Skeletal muscle tissue (tissue), 4 donors: ENCODE measurements around the gene DOCK6. TPM values are rescaled to one million over a fixed set of nuclear protein-coding genes. Genes with fewer than 3 reads are reported as not detected.

Source experiments
- H3K27ac ChIP-seq: one replicate; pipeline ENCODE4 v1.7.0; 2013; ENCODE audit warnings: mild to moderate bottlenecking, low read depth, low read length, inconsistent platforms
- H3K27me3 ChIP-seq, 3 donors: one replicate each; pipeline ENCODE4 v1.7.0; 2013; ENCODE audit warnings: low read length in 3 of 3; ENCODE audit not compliant: control insufficient read depth in 3 of 3, insufficient read depth in 3 of 3
- H3K36me3 ChIP-seq, 3 donors: one replicate each; pipeline ENCODE4 v1.7.0; 2013; ENCODE audit warnings: low read length in 3 of 3; ENCODE audit not compliant: control insufficient read depth in 3 of 3, insufficient read depth in 3 of 3
- H3K4me1 ChIP-seq, 3 donors: one replicate each; pipeline ENCODE4 v1.7.0; 2013; ENCODE audit warnings: low read length in 3 of 3, mild to moderate bottlenecking in 3 of 3; ENCODE audit not compliant: control insufficient read depth in 3 of 3, insufficient read depth in 3 of 3
- H3K4me3 ChIP-seq, 3 donors: one replicate each; pipeline ENCODE4 v1.7.0; 2013; ENCODE audit warnings: low read length in 3 of 3
- H3K9ac ChIP-seq, 3 donors: one replicate each; pipeline ENCODE4 v1.7.0; 2013; ENCODE audit warnings: low read length in 3 of 3, mild to moderate bottlenecking in 3 of 3, moderate library complexity in 2 of 3, low read depth in 1 of 3
- H3K9me3 ChIP-seq, 3 donors: one replicate each; pipeline ENCODE4 v1.7.0; 2013; ENCODE audit warnings: low read length in 3 of 3; ENCODE audit not compliant: control insufficient read depth in 3 of 3
- total RNA-seq: library from RNA; depleted of rRNA; stranded (reverse); fragments of >200 nt; gene quantifications from one replicate; pipeline ENCODE4 v1.2.3, GENCODE V29; 2014
- donor health status: Osteomylitis.

Gene DOCK6
- total RNA-seq, 1 donor from 2014 or later, result 16.2 TPM

DNA sequence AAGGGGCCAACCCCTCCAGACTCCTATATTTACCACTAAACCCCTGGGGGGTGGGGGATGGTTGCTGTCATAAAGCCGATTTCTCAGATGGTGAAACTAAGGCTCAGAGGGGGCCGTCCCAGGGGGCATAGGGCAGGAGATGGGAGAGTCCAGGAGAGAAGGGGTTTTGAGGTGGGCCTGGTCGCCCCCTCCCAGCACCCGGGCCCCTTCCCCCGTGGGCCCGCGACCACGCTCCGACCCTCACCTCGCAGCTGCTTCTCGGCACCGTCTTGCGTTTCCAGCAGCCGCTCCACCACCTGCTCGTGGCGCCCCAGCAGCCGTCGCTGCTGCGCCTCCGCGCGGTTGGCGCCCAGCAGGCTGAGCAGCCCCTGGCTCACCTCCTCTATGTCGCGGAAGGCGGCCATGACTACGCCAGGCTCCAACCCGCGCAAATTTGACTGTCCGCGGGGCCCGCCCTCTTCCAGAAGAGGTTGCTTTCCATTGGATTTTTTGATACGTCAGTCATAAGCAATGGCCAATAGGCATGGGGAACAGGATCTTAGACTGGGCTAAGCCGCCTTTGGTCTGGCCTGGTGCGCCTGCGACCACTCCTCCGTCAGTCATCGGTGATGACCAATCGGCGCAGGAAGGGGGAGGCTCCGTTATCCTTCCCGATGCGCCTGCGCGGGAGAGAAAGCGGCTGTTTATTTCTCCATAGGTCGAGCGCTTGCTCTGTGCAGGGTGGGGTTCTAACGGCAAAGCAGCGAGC lies 106.8 kb downstream of the DOCK6 start, which contains the start of gene SPC24:
TSS of gene SPC24 (minus strand) at position 410 of the 748 bp plus-strand sequence. CDS start at position 404, 6 bp downstream.
- peak within 1 kb of the TSS; percentile 62 to 75 (median 70) for H3K9ac ChIP-seq
- peak within 1 kb of the TSS; percentile 28 for H3K27ac ChIP-seq

DNA sequence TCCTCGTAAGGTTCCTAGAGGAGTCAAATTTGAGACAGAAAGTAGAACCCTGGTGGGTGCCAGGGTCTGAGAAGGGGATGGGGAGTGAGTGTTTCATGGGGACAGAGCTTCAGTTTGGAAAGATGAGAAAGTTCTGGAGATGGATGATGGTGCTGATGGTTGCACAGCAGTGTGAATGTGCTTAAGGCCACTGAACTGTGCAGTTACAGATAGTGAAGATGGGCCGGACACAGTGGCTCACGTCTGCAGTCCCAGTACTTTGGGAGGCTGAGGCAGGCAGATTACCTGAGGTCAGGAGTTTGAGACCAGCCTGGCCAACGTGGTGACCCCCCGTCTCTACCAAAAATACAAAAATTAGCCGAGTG lies 107.7 kb downstream of the DOCK6 start:
- Histone ChIP-seq H3K9me3 (no peaks in the 10 kb centered on the region), H3K4me1 (peaks cover 22 to 28% (median 23%) of the 10 kb centered on the region in 3 donors), H3K36me3 (no peaks in the 10 kb centered on the region), H3K27me3 (no peaks in the 10 kb centered on the region), H3K9ac (no peak overlapping the region), H3K27ac (no peak overlapping the region), H3K4me3 (no peak overlapping the region)

More for the DNA sequence above, 106.8 kb downstream of the DOCK6 start, which contains the start of gene SPC24:
- Histone ChIP-seq H3K4me3 (peak within 1 kb of the TSS; percentile 78 to 84 (median 78)), H3K27me3 (no peaks in the 10 kb centered on the region), H3K9me3 (no peaks in the 10 kb centered on the region), H3K36me3 (no peaks in the 10 kb centered on the region), H3K4me1 (peaks cover 22 to 28% (median 25%) of the 10 kb centered on the region in 3 donors)

DNA sequence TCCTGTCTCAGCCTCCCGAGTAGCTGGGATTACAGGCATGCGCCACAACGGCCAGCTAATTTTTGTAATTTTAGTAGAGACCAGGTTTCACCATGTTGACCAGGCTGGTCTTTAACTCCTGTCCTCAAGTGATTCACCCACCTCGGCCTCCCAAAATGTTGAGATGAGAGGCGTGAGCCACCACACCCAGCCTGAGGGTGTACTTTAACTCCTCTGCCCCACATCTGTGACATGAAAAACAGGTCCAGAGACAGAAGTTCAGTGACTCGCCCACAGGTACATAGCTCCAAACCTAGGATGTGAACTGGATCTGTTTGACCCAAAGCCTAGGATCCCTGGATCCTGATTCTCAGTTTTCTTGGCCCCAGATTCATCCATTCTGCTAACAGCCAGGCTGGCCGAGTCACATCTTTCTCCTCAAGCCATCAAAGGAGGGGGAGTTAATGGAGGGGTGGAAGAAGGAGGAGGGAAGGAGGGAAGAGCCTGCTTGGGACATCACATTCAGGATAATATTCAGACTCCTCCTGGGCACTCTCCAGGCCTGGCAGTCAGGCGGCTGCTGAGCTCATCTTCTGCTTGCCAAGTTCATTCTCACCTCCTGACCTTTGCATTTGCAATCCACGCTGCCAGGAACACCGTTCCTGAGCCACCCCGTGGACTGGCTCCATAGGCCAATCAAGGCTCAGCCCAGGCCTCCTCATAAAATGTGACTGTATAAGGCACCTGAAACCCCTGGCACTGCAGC lies 109.8 kb downstream of the DOCK6 start:
- H3K4me3 ChIP-seq, result no peak overlapping the region
- H3K27ac ChIP-seq, result peak overlapping the region; percentile 80
- H3K4me1 ChIP-seq, result peaks cover 19 to 24% (median 22%) of the 10 kb centered on the region in 3 donors
- H3K27me3 ChIP-seq, result no peaks in the 10 kb centered on the region
- peak overlapping the region in 1 of 3 donors; percentile 54 for H3K9ac ChIP-seq
- H3K9me3 ChIP-seq, result no peaks in the 10 kb centered on the region
- no peaks in the 10 kb centered on the region for H3K36me3 ChIP-seq

DNA sequence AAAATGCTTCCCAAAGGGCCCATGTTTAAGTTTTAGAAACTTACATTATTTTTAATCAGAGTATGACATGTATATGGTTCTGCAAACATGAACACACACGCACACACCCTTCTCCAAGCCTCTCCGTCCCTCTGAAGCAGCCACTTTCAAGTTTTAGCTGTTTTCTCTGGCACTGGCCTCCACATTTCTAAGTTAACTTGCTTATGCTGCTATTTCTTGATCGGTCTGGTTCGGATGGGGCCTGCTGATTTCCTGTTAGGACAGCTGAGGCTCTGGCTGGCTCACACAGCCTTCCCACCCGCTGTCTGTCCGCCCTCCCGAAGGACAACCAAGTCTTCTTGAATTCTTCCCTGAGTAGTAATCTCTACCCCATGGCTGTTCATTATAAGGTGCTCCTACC lies 111.1 kb downstream of the DOCK6 start:
- Histone ChIP-seq H3K4me1 (peaks cover 17 to 19% (median 19%) of the 10 kb centered on the region in 3 donors), H3K9me3 (no peaks in the 10 kb centered on the region), H3K4me3 (no peak overlapping the region), H3K27me3 (no peaks in the 10 kb centered on the region), H3K9ac (no peak overlapping the region), H3K36me3 (no peaks in the 10 kb centered on the region), H3K27ac (peak overlapping the region; percentile 25)

Other genes starting within 250 kb of the DOCK6 start
- 45.9 TPM for gene LDLR, start 173.1 kb downstream of the DOCK6 start, total RNA-seq
- gene SPC24, start 106.7 kb downstream of the DOCK6 start, total RNA-seq, result 12.0 TPM
- 53.2 TPM for gene KANK2, start 65.0 kb downstream of the DOCK6 start, total RNA-seq
- 3.1 TPM for gene ANGPTL8, start 22.9 kb downstream of the DOCK6 start, total RNA-seq
- not detected for gene TSPAN16, start 33.6 kb upstream of the DOCK6 start, total RNA-seq
- 9.9 TPM for gene RAB3D, start 77.1 kb upstream of the DOCK6 start, total RNA-seq
- 52.7 TPM for gene TMEM205, start 83.7 kb upstream of the DOCK6 start, total RNA-seq
- gene CCDC159, start 84.0 kb upstream of the DOCK6 start, total RNA-seq, result 7.8 TPM
- 4.7 TPM for gene PLPPR2, start 92.9 kb upstream of the DOCK6 start, total RNA-seq
- 0.52 TPM for gene SWSAP1, start 112.1 kb upstream of the DOCK6 start, total RNA-seq
- 2.1 TPM for gene EPOR, start 121.8 kb upstream of the DOCK6 start, total RNA-seq
- gene RGL3, start 156.8 kb upstream of the DOCK6 start, total RNA-seq, result not detected
- not detected for gene ODAD3, start 172.6 kb upstream of the DOCK6 start, total RNA-seq
- 67.8 TPM for gene PRKCSH, start 173.1 kb upstream of the DOCK6 start, total RNA-seq
- not detected for gene ELAVL3, start 218.5 kb upstream of the DOCK6 start, total RNA-seq
- 5.7 TPM for gene ZNF653, start 243.3 kb upstream of the DOCK6 start, total RNA-seq